Measurements from ENCODE around the gene TMCC2. TPM values are rescaled to one million over a fixed set of nuclear protein-coding genes. Genes with fewer than 3 reads are reported as not detected.

Gene TMCC2
- total and polyA plus RNA-seq, 2 of the 4 experiments (the other 2 are of a cell fraction), result 2.0 to 4.2 TPM

DNA sequence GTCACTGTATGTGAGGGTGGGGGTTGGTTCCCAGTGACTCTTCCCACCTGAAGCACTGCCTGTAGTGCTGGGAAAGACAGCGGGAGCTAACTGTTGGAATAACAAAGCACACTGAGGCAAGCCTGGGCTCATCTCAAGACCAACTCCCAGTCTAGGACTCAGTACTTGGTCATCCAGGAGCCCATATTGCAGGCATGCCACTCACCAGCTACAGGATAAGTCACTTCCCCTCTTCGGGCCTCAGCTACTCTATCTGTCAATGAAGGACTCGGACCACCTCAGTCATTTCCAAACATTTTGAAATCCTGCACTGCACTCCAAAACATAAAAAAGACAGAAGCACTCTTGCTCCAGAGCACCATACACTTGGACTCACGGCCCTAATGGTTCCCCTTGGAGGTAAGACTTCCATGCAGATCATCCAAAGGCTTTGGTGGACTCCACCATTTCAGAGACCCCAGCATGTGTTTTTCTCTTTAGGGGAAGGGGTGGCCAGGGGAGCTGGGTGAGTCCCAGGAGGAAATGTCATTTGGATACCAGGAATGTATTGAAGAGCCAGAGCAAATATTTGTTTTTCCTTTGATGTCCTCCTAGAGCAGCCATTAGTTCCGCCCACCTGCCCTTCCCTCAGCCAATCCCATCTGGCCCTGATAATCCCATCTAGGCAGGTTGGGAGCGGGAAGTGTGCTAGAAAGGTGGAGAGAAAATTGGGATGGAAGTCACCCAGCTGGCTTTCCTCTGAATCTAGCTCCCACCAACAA is 90.7 kb downstream of the TMCC2 start (continued):
- TF ChIP-seq MAZ (IDR thresholded peaks at IDR 0.05; ENCODE audit: borderline replicate concordance, low read depth, low read length) (no peak), NFE2L2 (IDR thresholded peaks at IDR 0.05; ENCODE audit: low read depth, low read length) (no peak), POLR2A (IDR thresholded peaks at IDR 0.05; ENCODE audit: low read depth, low read length) (no peak)
